Stomach (tissue), 19 donors: ENCODE measurements around the gene CST11. TPM values are rescaled to one million over a fixed set of nuclear protein-coding genes. Genes with fewer than 3 reads are reported as not detected.

Source experiments
- DNase-seq, 2 donors: peaks; one replicate each; pipeline versions ENCODE4 v3.0.0 to v3.0.0-alpha.2; 2013 to 2019
- H3K27ac ChIP-seq, 5 donors: fragments of 200-600 bp in 4 of 5; sonication (generic) in 4 of 5; one replicate each; pipeline ENCODE4 v1.5.1; 2013 to 2019; ENCODE audit warnings: mild to moderate bottlenecking in 1 of 5, moderate library complexity in 1 of 5
- H3K27me3 ChIP-seq, 3 donors: fragments of 200-600 bp; sonication (generic); one replicate each; pipeline ENCODE4 v1.5.1; 2017 to 2019; ENCODE audit warnings: mixed run types in 1 of 3
- H3K36me3 ChIP-seq, 4 donors: fragments of 200-600 bp; sonication (generic); 1 replicate in 3 of 4; 2 replicates in 1 of 4; pipeline ENCODE4 v1.5.1; 2016 to 2019
- H3K4me1 ChIP-seq, 4 donors: fragments of 200-600 bp; sonication (generic); one replicate each; pipeline ENCODE4 v1.5.1; 2016 to 2019
- H3K4me3 ChIP-seq, 4 donors: fragments of 200-600 bp; sonication (generic) in 3 of 4; one replicate each; pipeline ENCODE4 v1.5.1; 2016 to 2019; ENCODE audit warnings: mild to moderate bottlenecking in 1 of 4
- H3K9me3 ChIP-seq, 4 donors: fragments of 200-600 bp; sonication (generic); one replicate each; pipeline ENCODE4 v1.5.1; 2016 to 2019
- EP300 ChIP-seq: sonication (generic); formaldehyde crosslinking; IDR thresholded peaks from one replicate; pipeline ENCODE4 v1.6.1; 2017; ENCODE audit warnings: antibody characterized with exemption
- POLR2A ChIP-seq, 4 donors: fragments of 450-650 bp; IDR thresholded peaks; one replicate each; pipeline ENCODE4 v1.6.1; 2016; ENCODE audit warnings: antibody characterized with exemption in 4 of 4, control low read depth in 2 of 4, mild to moderate bottlenecking in 1 of 4, moderate library complexity in 1 of 4
- POLR2AphosphoS5 ChIP-seq, 3 donors: sonication (generic); formaldehyde crosslinking; IDR thresholded peaks; one replicate each; pipeline ENCODE4 v1.6.1; 2016; ENCODE audit warnings: antibody characterized with exemption in 3 of 3
- WGBS, 5 donors: extraction: QIAGEN DNeasy Blood & Tissue Kit in 3 of 5; methylation state at CpG; one replicate each; pipeline versions ENCODE4 v1.1.5 to v1.1.7; 2013 to 2018; 5-methylcytosine and 5-hydroxymethylcytosine counted together
- intact Hi-C: fragments of 100-400 bp; cut with DNase I; formaldehyde crosslinking; loops from one replicate; pipeline ENCODE4 v1.15.1; 2023; ENCODE audit warnings: low total_unique reads
- long read RNA-seq, 10 donors: transcript quantifications; one replicate each; lab custom pipeline, GENCODE V29; 2026
- polyA plus RNA-seq, 3 donors: library from polyadenylated mRNA; stranded (reverse); fragments of 200-250 nt; gene quantifications; one replicate each; pipeline ENCODE4 v1.2.3, GENCODE V29; 2013
- total RNA-seq, 5 donors: library from RNA; depleted of rRNA; stranded (reverse); fragments of >200 nt; gene quantifications; one replicate each; pipeline versions ENCODE4 v1.1.0 to v1.2.3, GENCODE V29; 2014 to 2016
- TF ChIP-seq, protein P1 (sequence below), 7 experiments: fragments of 450-650 bp in 4 of 7; fragments of 200-600 bp in 3 of 7; sonication (generic) in 3 of 7; IDR thresholded peaks; one replicate each; pipeline ENCODE4 v1.5.1; 2016 to 2019; ENCODE audit warnings: antibody characterized with exemption in 7 of 7, control low read depth in 2 of 7, mild to moderate bottlenecking in 1 of 7
- donor health status: healthy with polysubstance abuse.
- donor health status: Bipolar disorder and iron deficiency.
- donor health status: healthy.

The CST11 gene, protein sequence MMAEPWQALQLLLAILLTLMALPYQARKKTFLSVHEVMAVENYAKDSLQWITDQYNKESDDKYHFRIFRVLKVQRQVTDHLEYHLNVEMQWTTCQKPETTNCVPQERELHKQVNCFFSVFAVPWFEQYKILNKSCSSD
- total RNA-seq (not detected), polyA plus RNA-seq (not detected)
- long read RNA-seq, donor 1, result 0 reads
- long read RNA-seq, donor 2, result 0 reads
- long read RNA-seq, donor 3, result 0 reads
- long read RNA-seq, donor 4, result 0 reads
- long read RNA-seq, donor 5, result 0 reads
- long read RNA-seq, donor 6, result 0 reads
- long read RNA-seq, donor 7, result 0 reads
- long read RNA-seq, donor 8, result 0 reads
- long read RNA-seq, donor 9, result 0 reads
- long read RNA-seq, donor 10, result 0 reads

DNA sequence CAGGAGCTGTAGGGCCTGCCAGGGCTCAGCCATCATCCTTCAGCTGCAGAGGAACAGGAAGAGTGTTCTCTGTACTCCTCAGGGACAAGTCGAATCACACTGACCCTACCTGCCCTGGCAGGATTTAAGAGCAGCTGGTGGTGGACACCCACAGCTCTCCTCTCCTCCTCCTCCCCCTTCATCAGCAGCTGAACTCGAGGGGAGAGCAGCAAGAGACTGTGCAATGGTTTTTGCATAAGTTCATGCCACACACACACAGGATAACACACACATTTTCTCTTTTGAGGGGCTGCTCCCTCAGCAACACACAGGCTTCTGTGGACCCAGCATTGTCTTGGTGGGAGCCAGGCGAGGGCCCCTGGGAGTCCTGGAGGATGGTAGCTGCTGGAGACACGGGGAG is at the start of gene CST11:
Gene CST11 (minus strand): TSS at position 101 of the 400 bp plus-strand sequence. CDS start 65 bp downstream, at position 36.
- H3K27ac ChIP-seq, result peak within 1 kb of the TSS in 1 of 5 donors; percentile 61
- H3K4me3 ChIP-seq, result no peak within 1 kb of the TSS
- intact Hi-C loops, result no loop called here
- no peaks in the 10 kb centered on the region for H3K36me3 ChIP-seq
- 33 to 63% (median 54%) methylated on average over 4 of the region's 4 CpGs for WGBS, 5 donors
- TF ChIP-seq, protein P1, sequence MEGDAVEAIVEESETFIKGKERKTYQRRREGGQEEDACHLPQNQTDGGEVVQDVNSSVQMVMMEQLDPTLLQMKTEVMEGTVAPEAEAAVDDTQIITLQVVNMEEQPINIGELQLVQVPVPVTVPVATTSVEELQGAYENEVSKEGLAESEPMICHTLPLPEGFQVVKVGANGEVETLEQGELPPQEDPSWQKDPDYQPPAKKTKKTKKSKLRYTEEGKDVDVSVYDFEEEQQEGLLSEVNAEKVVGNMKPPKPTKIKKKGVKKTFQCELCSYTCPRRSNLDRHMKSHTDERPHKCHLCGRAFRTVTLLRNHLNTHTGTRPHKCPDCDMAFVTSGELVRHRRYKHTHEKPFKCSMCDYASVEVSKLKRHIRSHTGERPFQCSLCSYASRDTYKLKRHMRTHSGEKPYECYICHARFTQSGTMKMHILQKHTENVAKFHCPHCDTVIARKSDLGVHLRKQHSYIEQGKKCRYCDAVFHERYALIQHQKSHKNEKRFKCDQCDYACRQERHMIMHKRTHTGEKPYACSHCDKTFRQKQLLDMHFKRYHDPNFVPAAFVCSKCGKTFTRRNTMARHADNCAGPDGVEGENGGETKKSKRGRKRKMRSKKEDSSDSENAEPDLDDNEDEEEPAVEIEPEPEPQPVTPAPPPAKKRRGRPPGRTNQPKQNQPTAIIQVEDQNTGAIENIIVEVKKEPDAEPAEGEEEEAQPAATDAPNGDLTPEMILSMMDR (IDR thresholded peaks at IDR 0.05), result no peak
- TF ChIP-seq POLR2A (IDR thresholded peaks at IDR 0.05) (no peak), POLR2AphosphoS5 (IDR thresholded peaks at IDR 0.05) (no peak)
- peaks cover 0 to 30% (median 0%) of the 10 kb centered on the region in 3 donors for H3K27me3 ChIP-seq
- no peaks in the 10 kb centered on the region for H3K9me3 ChIP-seq
- no peaks in the 10 kb centered on the region for H3K4me1 ChIP-seq
- DNase-seq, result no peak

DNA sequence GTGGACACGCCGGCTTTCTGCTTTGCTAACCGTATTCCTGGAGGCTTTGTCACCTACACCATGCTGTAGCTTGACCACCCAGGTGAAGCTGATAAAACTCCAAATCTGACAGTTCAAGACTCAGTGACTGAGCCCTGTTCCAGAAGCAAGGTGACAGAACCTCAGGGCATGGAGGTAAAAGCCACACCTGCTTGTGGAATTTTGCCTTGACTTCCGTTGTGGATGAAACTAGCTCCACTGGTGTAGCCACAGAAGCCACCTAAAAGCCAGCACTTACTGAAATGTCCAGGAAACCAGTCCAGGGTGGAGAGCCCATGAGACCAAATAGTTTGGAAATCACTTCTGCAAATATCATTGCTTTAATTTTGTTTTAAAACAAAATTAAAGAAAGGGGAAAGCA is 49.2 kb upstream of the CST11 start:
- Histone ChIP-seq H3K27ac (no peak overlapping the region), H3K27me3 (peaks cover 0 to 20% (median 0%) of the 10 kb centered on the region in 3 donors), H3K4me1 (no peaks in the 10 kb centered on the region), H3K9me3 (no peaks in the 10 kb centered on the region), H3K4me3 (no peak overlapping the region), H3K36me3 (no peaks in the 10 kb centered on the region)
- DNase-seq, result no peak
- WGBS, 5 donors, result 67 to 89% (median 72%) methylated on average over 4 of the region's 4 CpGs
- TF ChIP-seq, protein P1 (IDR thresholded peaks at IDR 0.05), result no peak
- TF ChIP-seq POLR2A (IDR thresholded peaks at IDR 0.05) (no peak), EP300 (no peak), POLR2AphosphoS5 (IDR thresholded peaks at IDR 0.05) (no peak)
- intact Hi-C loops, result no loop called here

DNA sequence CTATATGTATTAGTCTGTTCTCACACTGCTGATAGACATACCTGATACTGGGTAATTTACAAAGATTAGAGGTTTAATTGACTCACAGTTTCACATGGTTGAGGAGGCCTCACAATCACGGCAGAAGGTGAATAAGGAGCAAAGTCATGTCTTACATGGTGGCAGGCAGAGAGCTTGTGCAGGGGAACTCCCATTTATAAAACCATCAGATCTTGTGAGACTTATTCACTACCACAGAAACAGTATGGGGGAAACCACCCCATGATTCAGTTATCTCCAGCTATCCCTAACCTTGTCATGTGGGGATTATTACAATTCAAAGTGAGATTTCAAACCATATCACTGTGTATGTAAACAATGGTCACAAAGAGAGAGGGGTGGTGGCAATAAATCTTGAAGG is 44.9 kb upstream of the CST11 start:
- no peak overlapping the region for H3K4me3 ChIP-seq
- DNase-seq, result no peak
- intact Hi-C loops, result no loop called here
- no peak overlapping the region for H3K27ac ChIP-seq
- H3K9me3 ChIP-seq, result no peaks in the 10 kb centered on the region
- H3K4me1 ChIP-seq, result no peaks in the 10 kb centered on the region
- no peaks in the 10 kb centered on the region for H3K36me3 ChIP-seq
- WGBS, 5 donors, result 55 to 78% (median 67%) methylated on average over 1 of the region's 1 CpG
- peaks cover 0 to 20% (median 0%) of the 10 kb centered on the region in 3 donors for H3K27me3 ChIP-seq
- no peak for TF ChIP-seq EP300
- TF ChIP-seq POLR2A (IDR thresholded peaks at IDR 0.05), result no peak
- TF ChIP-seq POLR2AphosphoS5 (IDR thresholded peaks at IDR 0.05), result no peak
- TF ChIP-seq, protein P1 (IDR thresholded peaks at IDR 0.05), result no peak

DNA sequence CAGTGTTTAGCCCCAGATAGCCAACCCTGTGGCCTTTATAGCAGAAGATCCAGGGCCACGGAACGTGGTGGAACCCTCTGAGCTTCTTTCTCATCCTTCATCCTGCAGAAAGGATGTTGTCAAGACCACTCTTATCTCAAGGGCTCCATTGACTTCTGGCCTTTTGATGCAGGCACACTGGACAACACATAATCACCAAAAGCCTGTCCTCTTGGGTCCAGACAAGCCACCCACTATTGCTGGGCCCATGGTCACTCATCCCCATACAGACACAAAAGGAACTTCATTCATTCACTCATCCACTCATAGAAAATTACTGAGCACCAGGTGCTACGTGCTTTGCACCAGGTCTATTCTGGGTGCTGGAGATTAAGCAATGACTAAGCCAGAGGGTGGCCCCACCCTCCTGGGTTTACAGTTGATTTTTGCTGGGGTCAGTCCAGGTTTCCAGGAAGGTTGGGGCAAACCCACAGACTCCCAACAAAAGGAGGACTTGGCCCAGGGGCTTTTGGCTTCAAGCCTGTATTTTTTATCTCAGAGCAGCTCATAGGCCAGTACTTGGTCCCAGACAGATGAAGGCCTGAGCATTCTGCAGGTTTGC is 40.6 kb upstream of the CST11 start:
- Histone ChIP-seq H3K27me3 (no peaks in the 10 kb centered on the region), H3K27ac (no peak overlapping the region), H3K4me1 (no peaks in the 10 kb centered on the region), H3K9me3 (peaks cover 0 to 3% (median 0%) of the 10 kb centered on the region in 4 donors), H3K36me3 (no peaks in the 10 kb centered on the region), H3K4me3 (no peak overlapping the region)
- TF ChIP-seq, protein P1 (IDR thresholded peaks at IDR 0.05), result no peak
- TF ChIP-seq EP300, result no peak
- TF ChIP-seq POLR2AphosphoS5 (IDR thresholded peaks at IDR 0.05), result no peak
- TF ChIP-seq POLR2A (IDR thresholded peaks at IDR 0.05), result no peak
- intact Hi-C loops, result no loop called here
- DNase-seq, result no peak
- WGBS, 5 donors, result 68 to 73% (median 72%) methylated on average over 3 of the region's 3 CpGs
